ENCODE data around the gene MTOR.
A peak's percentile ranks its signal among the peaks of the same experiment; 100 is the strongest.
"Not testable (repeated sequence)": the region's sequence is repeated elsewhere in the genome, so short reads cannot be mapped to it uniquely, and the experiment has no call there.

The MTOR gene

DNA sequence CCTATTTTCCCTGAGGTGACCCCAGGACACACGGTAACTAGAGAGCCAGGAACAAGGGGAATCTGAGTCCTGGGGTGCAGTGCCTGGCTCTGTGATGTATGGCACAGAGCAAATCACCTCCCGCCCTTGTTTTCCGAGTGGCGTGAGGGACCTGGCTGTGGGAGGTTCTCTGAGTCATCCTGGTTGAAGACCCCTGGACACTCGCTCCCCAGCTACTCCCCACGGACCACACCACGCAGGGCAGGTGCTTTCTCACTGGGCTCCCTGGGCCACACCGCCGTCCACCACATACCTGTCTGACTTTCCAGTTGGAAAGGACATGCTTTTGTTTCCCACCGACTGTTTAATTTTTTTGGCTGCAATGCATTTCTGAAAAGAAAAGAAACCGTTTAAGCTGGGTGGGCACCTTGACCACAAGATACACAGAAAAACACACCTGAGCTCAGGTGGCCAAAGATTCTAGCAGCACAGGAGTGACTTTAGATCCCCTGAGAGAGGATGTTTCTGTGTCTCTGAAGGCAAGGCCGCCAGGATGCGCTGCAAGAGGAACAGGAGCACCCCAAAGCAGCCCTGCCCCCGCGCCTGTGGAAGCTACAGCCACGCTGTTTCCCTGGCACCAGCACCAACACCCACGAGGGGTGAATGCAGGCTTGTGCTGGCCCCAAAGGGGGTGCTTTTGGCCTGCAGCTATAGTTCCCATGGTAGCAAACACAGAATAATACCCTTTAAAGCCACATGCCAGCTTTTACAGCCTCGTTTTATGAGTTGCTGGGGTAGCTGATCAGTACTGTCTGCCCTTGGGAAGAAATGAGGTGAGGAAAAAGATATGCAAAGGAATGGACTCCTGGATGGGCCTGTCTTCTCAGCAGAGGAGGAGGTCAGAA is 194.4 kb downstream of the MTOR start:
- DNase-seq (ENCODE audit: low read depth, low spot score), result no peak
- no peak overlapping the region for H3K4me3 ChIP-seq
- H3K27ac ChIP-seq, result no peak overlapping the region
- H3K9ac ChIP-seq (ENCODE audit: insufficient read length), result no peak overlapping the region
- TF ChIP-seq POLR2AphosphoS5 (IDR thresholded peaks at IDR 0.05; ENCODE audit: borderline replicate concordance, low read depth, low read length) (no peak), EZH2 (IDR thresholded peaks at IDR 0.05) (no peak), FOXP2 (optimal IDR thresholded peaks at IDR 0.05; ENCODE audit: control extremely low read depth, extremely low read length, insufficient read depth) (no peak)
- no peaks in the 10 kb centered on the region for H3K9me3 ChIP-seq (ENCODE audit: low read depth, low read length)
- H3K36me3 ChIP-seq (ENCODE audit: insufficient read depth, low read length), result peaks cover 81% of the 10 kb centered on the region

DNA sequence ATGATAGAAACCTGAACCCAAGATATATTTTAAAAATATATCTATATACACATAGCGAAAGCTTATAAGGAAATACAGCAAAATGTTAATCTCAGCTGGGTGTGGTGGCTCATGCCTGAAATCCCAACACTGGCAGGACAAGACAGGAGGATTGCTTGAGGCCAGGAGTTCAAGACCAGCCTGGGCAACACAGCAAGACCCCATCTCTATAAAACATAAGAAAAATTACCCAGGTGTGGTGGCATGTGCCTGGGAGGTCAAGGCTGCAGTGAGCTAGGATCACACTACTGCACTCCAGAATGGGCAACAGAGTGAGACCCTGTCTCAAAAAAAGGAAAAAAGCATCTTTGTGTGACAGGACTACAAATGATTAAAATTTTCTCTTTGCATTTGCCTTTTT is 196.6 kb downstream of the MTOR start:
- no peak for DNase-seq (ENCODE audit: low read depth, low spot score)
- H3K36me3 ChIP-seq (ENCODE audit: insufficient read depth, low read length), result peaks cover 63% of the 10 kb centered on the region
- no peak overlapping the region for H3K27ac ChIP-seq
- H3K9ac ChIP-seq (ENCODE audit: insufficient read length), result no peak overlapping the region
- H3K9me3 ChIP-seq (ENCODE audit: low read depth, low read length), result no peaks in the 10 kb centered on the region
- no peak overlapping the region for H3K4me3 ChIP-seq
- TF ChIP-seq EZH2 (IDR thresholded peaks at IDR 0.05), result no peak
- TF ChIP-seq POLR2AphosphoS5 (IDR thresholded peaks at IDR 0.05; ENCODE audit: borderline replicate concordance, low read depth, low read length), result 0 out of 2 replicates have a peak, but pooled peaks have one; percentile 9
- no peak for TF ChIP-seq FOXP2 (optimal IDR thresholded peaks at IDR 0.05; ENCODE audit: control extremely low read depth, extremely low read length, insufficient read depth)

DNA sequence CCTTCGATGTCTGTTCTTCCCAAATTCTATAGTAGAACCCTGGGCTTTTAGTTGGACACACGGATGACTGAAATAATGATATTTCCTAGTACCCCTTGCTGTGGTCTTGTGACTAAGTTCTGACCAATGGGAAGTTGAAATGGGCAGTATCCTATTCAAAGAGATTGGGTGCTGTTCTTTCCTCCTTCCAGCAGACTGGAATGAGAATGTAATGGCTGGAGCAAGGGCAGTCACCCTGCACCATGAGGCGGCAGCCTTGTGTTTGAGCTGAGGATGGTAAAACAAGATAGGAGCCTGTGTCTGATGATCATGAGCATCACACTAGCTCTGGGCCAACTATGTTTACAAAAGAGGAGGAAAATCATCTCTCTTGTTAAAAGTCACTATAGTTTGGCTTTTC is 197.4 kb downstream of the MTOR start:
- no peak overlapping the region for H3K4me3 ChIP-seq
- no peaks in the 10 kb centered on the region for H3K9me3 ChIP-seq (ENCODE audit: low read depth, low read length)
- peaks cover 57% of the 10 kb centered on the region for H3K36me3 ChIP-seq (ENCODE audit: insufficient read depth, low read length)
- no peak overlapping the region for H3K9ac ChIP-seq (ENCODE audit: insufficient read length)
- TF ChIP-seq EZH2 (IDR thresholded peaks at IDR 0.05), result no peak
- no peak for TF ChIP-seq POLR2AphosphoS5 (IDR thresholded peaks at IDR 0.05; ENCODE audit: borderline replicate concordance, low read depth, low read length)
- no peak for TF ChIP-seq FOXP2 (optimal IDR thresholded peaks at IDR 0.05; ENCODE audit: control extremely low read depth, extremely low read length, insufficient read depth)
- DNase-seq (ENCODE audit: low read depth, low spot score), result no peak
- no peak overlapping the region for H3K27ac ChIP-seq

DNA sequence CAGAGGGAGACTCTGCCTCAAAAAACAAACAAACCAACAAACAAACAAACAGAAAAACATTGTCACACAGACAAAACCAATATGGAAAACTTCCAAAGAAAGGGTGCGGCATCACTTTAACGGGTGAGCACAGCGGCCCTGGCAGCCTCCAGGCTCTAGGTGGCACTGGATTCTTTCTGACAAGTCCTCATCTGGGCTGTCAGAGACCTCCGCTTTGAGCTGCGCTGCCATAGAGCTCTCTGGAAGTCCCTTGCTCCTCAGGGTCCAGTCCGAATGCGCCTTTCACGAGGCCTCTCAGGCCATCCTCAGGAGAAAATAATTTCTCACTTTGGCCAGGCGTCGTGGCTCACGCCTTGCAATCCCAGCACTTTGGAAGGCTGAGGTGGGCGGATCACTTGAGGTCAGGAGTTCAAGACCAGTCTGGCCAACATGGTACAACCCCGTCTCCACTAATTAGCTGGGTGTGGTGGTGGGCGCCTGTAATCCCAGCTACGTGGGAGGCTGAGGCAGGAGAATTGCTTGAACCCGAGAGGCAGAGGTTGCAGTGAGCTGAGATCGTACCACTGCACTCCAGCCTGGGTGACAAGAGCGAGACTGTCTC is 198.3 kb downstream of the MTOR start:
- H3K9me3 ChIP-seq (ENCODE audit: low read depth, low read length); DNase-seq (ENCODE audit: low read depth, low spot score); H3K4me3 ChIP-seq; H3K27ac ChIP-seq; H3K9ac ChIP-seq (ENCODE audit: insufficient read length): not testable (repeated sequence)
- peaks cover 48% of the 10 kb centered on the region for H3K36me3 ChIP-seq (ENCODE audit: insufficient read depth, low read length)

DNA sequence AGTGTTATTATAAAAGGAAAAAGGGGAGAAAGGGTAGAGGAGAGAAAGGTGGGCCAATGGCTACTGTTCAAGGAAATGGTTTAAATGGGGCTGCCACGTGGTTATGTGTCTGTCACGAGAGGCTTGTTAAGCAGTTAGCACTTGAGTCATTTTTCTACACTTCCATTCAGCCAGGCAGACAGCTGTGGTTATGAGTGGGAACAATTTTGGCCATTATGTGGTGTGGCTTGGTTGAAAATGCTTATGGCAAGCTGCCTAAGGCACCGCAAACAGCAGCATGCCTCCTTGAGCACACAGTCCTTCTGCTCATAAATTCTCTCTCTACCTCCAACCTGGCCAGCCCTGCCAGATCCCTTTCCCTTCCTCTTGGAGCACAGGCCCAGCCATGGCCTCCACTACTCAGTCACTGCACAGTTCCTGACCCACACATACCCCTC is 199.4 kb downstream of the MTOR start:
- H3K36me3 ChIP-seq (ENCODE audit: insufficient read depth, low read length), result peaks cover 38% of the 10 kb centered on the region
- H3K4me3 ChIP-seq, result no peak overlapping the region
- H3K27ac ChIP-seq, result peak overlapping the region; percentile 60; the same call in 1 of the 2 replicates
- DNase-seq (ENCODE audit: low read depth, low spot score), result no peak
- no peak overlapping the region for H3K9ac ChIP-seq (ENCODE audit: insufficient read length)
- TF ChIP-seq POLR2AphosphoS5 (IDR thresholded peaks at IDR 0.05; ENCODE audit: borderline replicate concordance, low read depth, low read length), result no peak; the same call in 1 of the 2 replicates
- TF ChIP-seq EZH2 (IDR thresholded peaks at IDR 0.05), result no peak
- no peak for TF ChIP-seq FOXP2 (optimal IDR thresholded peaks at IDR 0.05; ENCODE audit: control extremely low read depth, extremely low read length, insufficient read depth)
- H3K9me3 ChIP-seq (ENCODE audit: low read depth, low read length), result no peaks in the 10 kb centered on the region

DNA sequence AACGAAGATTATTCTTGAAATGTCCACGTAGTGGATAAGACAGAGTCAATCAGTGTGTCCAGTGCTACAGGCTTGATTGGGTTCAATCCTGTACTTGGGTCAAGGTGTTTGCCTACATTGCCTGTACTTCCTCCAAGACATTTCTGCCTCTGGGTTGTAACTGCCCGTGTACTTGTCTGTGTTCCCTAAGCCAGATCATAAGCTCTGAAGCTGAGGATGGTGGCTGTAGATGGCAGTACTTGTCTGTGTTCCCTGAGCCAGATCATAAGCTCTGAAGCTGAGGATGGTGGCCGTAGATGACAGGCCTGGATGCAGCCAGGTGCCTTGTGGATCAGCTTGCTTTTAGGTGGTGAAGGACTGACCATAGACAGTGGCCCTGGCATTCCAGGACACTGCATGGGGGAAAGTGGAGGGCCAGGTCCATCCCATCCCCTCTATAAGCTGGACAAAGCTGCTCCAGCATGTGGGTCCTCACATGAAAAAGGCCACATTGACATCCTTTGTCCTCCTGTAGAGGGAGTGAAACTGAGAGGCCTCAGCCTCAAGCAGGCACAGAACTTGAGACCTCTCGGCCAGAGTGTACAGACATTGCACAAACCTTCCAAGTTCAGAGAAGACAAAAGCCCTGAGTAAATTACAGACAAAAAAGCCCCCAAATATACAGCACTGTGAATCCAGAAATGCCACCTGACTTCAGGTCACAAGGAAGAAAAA is 200.5 kb downstream of the MTOR start:
- Histone ChIP-seq H3K36me3 (ENCODE audit: insufficient read depth, low read length) (peaks cover 39% of the 10 kb centered on the region), H3K27ac (no peak overlapping the region), H3K4me3 (no peak overlapping the region), H3K9ac (ENCODE audit: insufficient read length) (no peak overlapping the region), H3K9me3 (ENCODE audit: low read depth, low read length) (no peaks in the 10 kb centered on the region)
- TF ChIP-seq FOXP2 (optimal IDR thresholded peaks at IDR 0.05; ENCODE audit: control extremely low read depth, extremely low read length, insufficient read depth) (no peak), POLR2AphosphoS5 (IDR thresholded peaks at IDR 0.05; ENCODE audit: borderline replicate concordance, low read depth, low read length) (peak; percentile 20; the same call in 1 of the 2 replicates)
- no peak for DNase-seq (ENCODE audit: low read depth, low spot score)

DNA sequence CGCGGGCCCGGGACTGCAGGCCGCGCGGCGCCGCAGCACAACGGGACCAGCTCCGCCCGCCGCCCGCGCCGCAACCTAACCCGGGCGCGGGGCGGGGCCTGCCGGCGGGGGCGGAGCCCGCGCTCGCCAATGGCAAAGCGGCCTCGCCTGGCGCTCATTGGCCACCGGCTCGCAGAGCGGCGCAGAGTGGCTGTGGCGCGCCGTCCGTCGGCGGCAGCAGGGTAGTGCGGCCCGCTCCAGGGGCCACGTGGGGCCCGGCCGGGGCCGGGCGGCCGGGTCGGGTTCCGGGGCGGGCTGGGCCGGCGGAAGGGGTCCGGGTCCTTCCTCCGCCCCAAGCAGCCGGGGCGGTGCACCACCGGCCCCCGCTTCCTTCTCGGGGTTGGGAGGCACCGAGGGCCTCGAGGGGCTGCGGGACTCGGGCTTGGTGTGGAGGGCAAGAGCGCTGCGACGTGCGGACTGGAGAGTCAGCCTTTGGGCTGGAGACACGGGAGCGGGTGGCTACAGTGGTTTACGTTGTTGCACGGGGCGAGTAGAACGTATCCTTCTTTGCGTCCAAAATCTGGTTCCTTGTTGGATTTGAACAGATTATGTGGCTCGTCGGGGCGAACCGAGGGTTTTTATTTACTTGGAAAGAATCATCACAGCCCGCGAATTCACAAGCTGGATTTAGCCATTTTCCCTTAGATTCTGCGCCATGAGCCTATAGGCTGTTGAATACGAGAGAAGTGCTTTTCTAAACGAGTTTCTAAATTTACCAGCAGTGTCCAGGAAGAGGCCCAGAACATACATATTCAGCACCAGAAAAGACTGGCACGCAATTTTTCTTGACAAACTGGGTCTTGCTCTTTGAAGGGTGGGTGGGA is 202.2 kb downstream of the MTOR start, which contains the start of gene SRM:
Gene SRM, minus strand, starts transcription at position 51 of the 863 bp plus-strand sequence. CDS start 75 bp downstream, outside the sequence.
- Histone ChIP-seq H3K9ac (ENCODE audit: insufficient read length) (peak within 1 kb of the TSS; percentile 93), H3K27ac (peak within 1 kb of the TSS; percentile 20), H3K36me3 (ENCODE audit: insufficient read depth, low read length) (peaks cover 34% of the 10 kb centered on the region), H3K4me3 (peak within 1 kb of the TSS; percentile 98), H3K9me3 (ENCODE audit: low read depth, low read length) (no peaks in the 10 kb centered on the region)
- no peak for DNase-seq (ENCODE audit: low read depth, low spot score)
- TF ChIP-seq POLR2AphosphoS5 (IDR thresholded peaks at IDR 0.05; ENCODE audit: borderline replicate concordance, low read depth, low read length), result peak; percentile 87
- TF ChIP-seq FOXP2 (optimal IDR thresholded peaks at IDR 0.05; ENCODE audit: control extremely low read depth, extremely low read length, insufficient read depth), result no peak
- TF ChIP-seq EZH2 (IDR thresholded peaks at IDR 0.05), result no peak
